Suppressor macrophage (primary cell): ENCODE results near the gene LMX1B.

Experiments
- DNase-seq, 4 experiments: peaks; one replicate each; pipeline ENCODE4 v3.0.0-alpha.2; 2020 to 2022

Gene LMX1B

GRCh38 chr9:126681336-126681735 is 67.6 kb downstream of the LMX1B start:
- no peak for DNase-seq

GRCh38 chr9:126682113-126682810 is 68.5 kb downstream of the LMX1B start:
- DNase-seq = no peak

- DNase-seq = no peak
Measured at GRCh38 chr9:126682928-126683697, 69.4 kb downstream of the LMX1B start.

- no peak for DNase-seq
Measured at GRCh38 chr9:126683698-126684044, 69.9 kb downstream of the LMX1B start.

- no peak for DNase-seq
Measured at GRCh38 chr9:126684345-126684744, 70.6 kb downstream of the LMX1B start.

GRCh38 chr9:126684965-126685465 is 71.3 kb downstream of the LMX1B start:
- DNase-seq = no peak

- no peak for DNase-seq
Measured at GRCh38 chr9:126687930-126688461, 74.3 kb downstream of the LMX1B start.

GRCh38 chr9:126688617-126689016 is 74.9 kb downstream of the LMX1B start:
- DNase-seq = no peak

GRCh38 chr9:126689027-126689825 is 75.5 kb downstream of the LMX1B start:
- no peak for DNase-seq

GRCh38 chr9:126690431-126691051 is 76.8 kb downstream of the LMX1B start:
- DNase-seq = peak; percentile 29 to 70 (median 44)

- DNase-seq = no peak
Measured at GRCh38 chr9:126692041-126692758, 78.5 kb downstream of the LMX1B start.

- no peak for DNase-seq
Measured at GRCh38 chr9:126692759-126693427, 79.2 kb downstream of the LMX1B start.

GRCh38 chr9:126693428-126693944 is 79.8 kb downstream of the LMX1B start:
- no peak for DNase-seq

GRCh38 chr9:126694206-126695081 is 80.7 kb downstream of the LMX1B start:
- no peak for DNase-seq

- no peak for DNase-seq
Measured at GRCh38 chr9:126695186-126695585, 81.5 kb downstream of the LMX1B start.

- DNase-seq = no peak
Measured at GRCh38 chr9:126695701-126696400, 82.1 kb downstream of the LMX1B start.

- no peak for DNase-seq
Measured at GRCh38 chr9:126696401-126697145, 82.8 kb downstream of the LMX1B start.

GRCh38 chr9:126697330-126697729 is 83.6 kb downstream of the LMX1B start:
- no peak for DNase-seq
